Keratinocyte (primary cell): ENCODE measurements around the gene FAM20B. TPM values are rescaled to one million over a fixed set of nuclear protein-coding genes. Genes with fewer than 3 reads are reported as not detected.

ENCODE experiments used
- DNase-seq: peaks from one replicate; pipeline ENCODE4 v3.0.0-alpha.2; 2011; ENCODE audit warnings: low read depth, missing footprints, low spot score
- FAIRE-seq: peaks from 2 replicates; lab custom pipeline; 2011; peaks lifted over from hg19 to GRCh38; lab: Jason Lieb, UNC
- H2AFZ ChIP-seq: 2 replicates; pipeline ENCODE4 v1.6.0; 2012; ENCODE audit warnings: low read length, control low read depth, inconsistent platforms; ENCODE audit not compliant: control insufficient read depth
- H3K27ac ChIP-seq: 2 replicates; pipeline ENCODE4 v1.5.1; 2011; ENCODE audit warnings: low read length; ENCODE audit not compliant: control insufficient read depth, insufficient read depth
- H3K27me3 ChIP-seq: 3 replicates; pipeline ENCODE4 v1.6.0; 2011; ENCODE audit warnings: low read length; ENCODE audit not compliant: control insufficient read depth, insufficient read depth; ENCODE audit errors: extremely low read depth
- H3K36me3 ChIP-seq, 2 experiments: 2 replicates in 1 of 2; 3 replicates in 1 of 2; pipeline ENCODE4 v1.5.1; 2011; ENCODE audit warnings: low read length in 2 of 2, mild to moderate bottlenecking in 1 of 2; ENCODE audit not compliant: control insufficient read depth in 2 of 2, insufficient read depth in 2 of 2; ENCODE audit errors: extremely low read depth in 1 of 2
- H3K4me1 ChIP-seq: 3 replicates; pipeline ENCODE4 v1.5.1; 2011; ENCODE audit warnings: low read length; ENCODE audit not compliant: control insufficient read depth, insufficient read depth; ENCODE audit errors: extremely low read depth
- H3K4me2 ChIP-seq: 3 replicates; pipeline ENCODE4 v1.6.0; 2011; ENCODE audit warnings: low read depth, low read length; ENCODE audit not compliant: control insufficient read depth, insufficient read depth; ENCODE audit errors: extremely low read depth
- H3K4me3 ChIP-seq, 3 experiments: fragments of 200-600 bp in 1 of 3; sonication (generic) in 1 of 3; 2 replicates in 2 of 3; 3 replicates in 1 of 3; pipeline ENCODE4 v1.5.1; 2011 to 2016; ENCODE audit warnings: low read length in 3 of 3, mild to moderate bottlenecking in 3 of 3, control low read depth in 2 of 3, inconsistent platforms in 1 of 3, low read depth in 1 of 3, mixed read lengths in 1 of 3, mixed run types in 1 of 3, moderate library complexity in 1 of 3; ENCODE audit not compliant: control insufficient read depth in 2 of 3, insufficient read depth in 2 of 3; ENCODE audit errors: extremely low read depth in 1 of 3
- H3K79me2 ChIP-seq: 2 replicates; pipeline ENCODE4 v1.6.0; 2012; ENCODE audit warnings: low read length; ENCODE audit not compliant: control insufficient read depth, insufficient read depth
- H3K9ac ChIP-seq: 3 replicates; pipeline ENCODE4 v1.6.0; 2011; ENCODE audit warnings: low read length; ENCODE audit not compliant: control insufficient read depth, insufficient read depth; ENCODE audit errors: extremely low read depth
- H3K9me1 ChIP-seq: 3 replicates; pipeline ENCODE4 v1.6.0; 2011; ENCODE audit warnings: low read length; ENCODE audit not compliant: control insufficient read depth, insufficient read depth; ENCODE audit errors: extremely low read depth
- H3K9me3 ChIP-seq: 2 replicates; pipeline ENCODE4 v1.5.1; 2012; ENCODE audit warnings: low read depth, low read length; ENCODE audit not compliant: control insufficient read depth
- H4K20me1 ChIP-seq: 3 replicates; pipeline ENCODE4 v1.6.0; 2011; ENCODE audit warnings: low read length; ENCODE audit not compliant: control insufficient read depth, insufficient read depth; ENCODE audit errors: extremely low read depth
- CTCF ChIP-seq, 3 experiments: IDR thresholded peaks in 1 of 3; conservative IDR thresholded peaks in 1 of 3; optimal IDR thresholded peaks in 1 of 3; 2 replicates in 2 of 3; 3 replicates in 1 of 3; pipeline versions ENCODE3 to v1.5.1; 2011; ENCODE audit warnings: low read length in 3 of 3, mild to moderate bottlenecking in 3 of 3, moderate library complexity in 2 of 3, control low read depth in 1 of 3, inconsistent platforms in 1 of 3; ENCODE audit not compliant: insufficient read depth in 2 of 3; ENCODE audit errors: extremely low read depth in 1 of 3
- EZH2 ChIP-seq: IDR thresholded peaks from one replicate; pipeline ENCODE4 v1.6.1; 2012; ENCODE audit warnings: inconsistent platforms, mild to moderate bottlenecking, low read length, moderate library complexity
- dilution Hi-C: fragments of 300-500 bp; cut with MboI; formaldehyde crosslinking; loops from one replicate; pipeline ENCODE4 v1.7.0; 2020; ENCODE audit warnings: low sequenced_read_pairs; ENCODE audit not compliant: extremely low pct_ligation_motif_present
- polyA plus RNA-seq, 5 experiments: library from polyadenylated mRNA; depleted of rRNA in 3 of 5; stranded (reverse) in 3 of 5; stranded (forward) in 1 of 5; unstranded in 1 of 5; fragments of >200 nt; gene quantifications; 1 replicate in 1 of 5; 2 replicates in 3 of 5; 3 replicates in 1 of 5; pipeline versions ENCODE4 v1.2.1 to v1.2.3, GENCODE V29; 2011 to 2012; ENCODE audit warnings: missing spikeins in 2 of 5, low read depth in 1 of 5, low replicate concordance in 1 of 5

The FAM20B gene
- polyA plus RNA-seq, 1 donor (not counting 4 experiments of a cell fraction or from before 2014, with no cell fraction given) = 20.1 TPM

GRCh38 chr1:179058487-179059483 lies 33.1 kb downstream of the FAM20B start:
- H3K4me2 ChIP-seq = peak overlapping the region; percentile 68
- no peak for DNase-seq

GRCh38 chr1:179061360-179062282 lies 35.9 kb downstream of the FAM20B start:
- no peak overlapping the region for H3K4me3 ChIP-seq
- H4K20me1 ChIP-seq = no peaks in the 10 kb centered on the region
- dilution Hi-C loops = no loop called here
- H2AFZ ChIP-seq = no peak overlapping the region
- no peak for TF ChIP-seq CTCF (optimal IDR thresholded peaks at IDR 0.05 in 1 of 3, IDR thresholded peaks at IDR 0.05 in 1 of 3, conservative IDR thresholded peaks at IDR 0.05 in 1 of 3; ENCODE audit: extremely low read depth in 1 of 3, insufficient read depth in 2 of 3, low read length in 3 of 3)
- no peak for TF ChIP-seq EZH2
- peaks cover 4 to 7% of the 10 kb centered on the region in 2 experiments for H3K36me3 ChIP-seq
- FAIRE-seq = no peak
- H3K9me3 ChIP-seq = no peaks in the 10 kb centered on the region
- H3K27ac ChIP-seq = no peak overlapping the region
- H3K4me1 ChIP-seq = peaks cover 16% of the 10 kb centered on the region
- no peaks in the 10 kb centered on the region for H3K9me1 ChIP-seq
- H3K9ac ChIP-seq = no peak overlapping the region
- H3K79me2 ChIP-seq = no peaks in the 10 kb centered on the region
- no peak for DNase-seq
- H3K27me3 ChIP-seq = no peaks in the 10 kb centered on the region
- H3K4me2 ChIP-seq = no peak overlapping the region

More at GRCh38 chr1:179058487-179059483, 33.1 kb downstream of the FAM20B start:
- no peaks in the 10 kb centered on the region for H3K9me3 ChIP-seq
- no peak for TF ChIP-seq CTCF (optimal IDR thresholded peaks at IDR 0.05 in 1 of 3, IDR thresholded peaks at IDR 0.05 in 1 of 3, conservative IDR thresholded peaks at IDR 0.05 in 1 of 3; ENCODE audit: extremely low read depth in 1 of 3, insufficient read depth in 2 of 3, low read length in 3 of 3)
- no peak for TF ChIP-seq EZH2
- H3K79me2 ChIP-seq = no peaks in the 10 kb centered on the region
- H2AFZ ChIP-seq = no peak overlapping the region
- H3K27ac ChIP-seq = peak overlapping the region; percentile 69
- H3K36me3 ChIP-seq = peaks cover 0 to 2% of the 10 kb centered on the region in 2 experiments
- FAIRE-seq = peak; percentile 26
- H3K4me1 ChIP-seq = peaks cover 31% of the 10 kb centered on the region
- dilution Hi-C loops = no loop called here
- H3K4me3 ChIP-seq = no peak overlapping the region
- H3K9ac ChIP-seq = no peak overlapping the region
- H4K20me1 ChIP-seq = no peaks in the 10 kb centered on the region
- H3K27me3 ChIP-seq = no peaks in the 10 kb centered on the region
- H3K9me1 ChIP-seq = no peaks in the 10 kb centered on the region
